ENCODE results near the gene RTTN.

DNA sequence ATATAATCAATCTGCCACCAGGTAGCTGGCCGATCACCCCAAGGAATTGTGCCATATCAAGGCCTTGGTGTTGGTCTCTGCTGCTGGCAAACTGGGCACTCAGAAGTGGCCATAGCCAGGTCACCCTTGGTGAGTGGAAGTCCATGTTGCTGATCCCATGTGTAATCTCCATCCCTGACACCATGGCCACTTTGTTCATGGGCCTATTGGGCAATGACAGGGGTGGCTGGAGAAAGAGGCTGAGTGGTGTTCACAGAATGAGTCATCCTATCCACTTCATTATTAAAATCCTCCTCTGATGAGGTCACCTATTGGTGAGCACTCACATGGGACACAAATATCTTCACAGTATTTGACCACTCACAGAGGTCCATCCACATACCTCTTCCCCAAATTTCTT, 231.1 kb downstream of the RTTN start:
- TF ChIP-seq, protein P1, sequence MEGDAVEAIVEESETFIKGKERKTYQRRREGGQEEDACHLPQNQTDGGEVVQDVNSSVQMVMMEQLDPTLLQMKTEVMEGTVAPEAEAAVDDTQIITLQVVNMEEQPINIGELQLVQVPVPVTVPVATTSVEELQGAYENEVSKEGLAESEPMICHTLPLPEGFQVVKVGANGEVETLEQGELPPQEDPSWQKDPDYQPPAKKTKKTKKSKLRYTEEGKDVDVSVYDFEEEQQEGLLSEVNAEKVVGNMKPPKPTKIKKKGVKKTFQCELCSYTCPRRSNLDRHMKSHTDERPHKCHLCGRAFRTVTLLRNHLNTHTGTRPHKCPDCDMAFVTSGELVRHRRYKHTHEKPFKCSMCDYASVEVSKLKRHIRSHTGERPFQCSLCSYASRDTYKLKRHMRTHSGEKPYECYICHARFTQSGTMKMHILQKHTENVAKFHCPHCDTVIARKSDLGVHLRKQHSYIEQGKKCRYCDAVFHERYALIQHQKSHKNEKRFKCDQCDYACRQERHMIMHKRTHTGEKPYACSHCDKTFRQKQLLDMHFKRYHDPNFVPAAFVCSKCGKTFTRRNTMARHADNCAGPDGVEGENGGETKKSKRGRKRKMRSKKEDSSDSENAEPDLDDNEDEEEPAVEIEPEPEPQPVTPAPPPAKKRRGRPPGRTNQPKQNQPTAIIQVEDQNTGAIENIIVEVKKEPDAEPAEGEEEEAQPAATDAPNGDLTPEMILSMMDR (IDR thresholded peaks at IDR 0.05), result no peak
- TF ChIP-seq, protein P2, sequence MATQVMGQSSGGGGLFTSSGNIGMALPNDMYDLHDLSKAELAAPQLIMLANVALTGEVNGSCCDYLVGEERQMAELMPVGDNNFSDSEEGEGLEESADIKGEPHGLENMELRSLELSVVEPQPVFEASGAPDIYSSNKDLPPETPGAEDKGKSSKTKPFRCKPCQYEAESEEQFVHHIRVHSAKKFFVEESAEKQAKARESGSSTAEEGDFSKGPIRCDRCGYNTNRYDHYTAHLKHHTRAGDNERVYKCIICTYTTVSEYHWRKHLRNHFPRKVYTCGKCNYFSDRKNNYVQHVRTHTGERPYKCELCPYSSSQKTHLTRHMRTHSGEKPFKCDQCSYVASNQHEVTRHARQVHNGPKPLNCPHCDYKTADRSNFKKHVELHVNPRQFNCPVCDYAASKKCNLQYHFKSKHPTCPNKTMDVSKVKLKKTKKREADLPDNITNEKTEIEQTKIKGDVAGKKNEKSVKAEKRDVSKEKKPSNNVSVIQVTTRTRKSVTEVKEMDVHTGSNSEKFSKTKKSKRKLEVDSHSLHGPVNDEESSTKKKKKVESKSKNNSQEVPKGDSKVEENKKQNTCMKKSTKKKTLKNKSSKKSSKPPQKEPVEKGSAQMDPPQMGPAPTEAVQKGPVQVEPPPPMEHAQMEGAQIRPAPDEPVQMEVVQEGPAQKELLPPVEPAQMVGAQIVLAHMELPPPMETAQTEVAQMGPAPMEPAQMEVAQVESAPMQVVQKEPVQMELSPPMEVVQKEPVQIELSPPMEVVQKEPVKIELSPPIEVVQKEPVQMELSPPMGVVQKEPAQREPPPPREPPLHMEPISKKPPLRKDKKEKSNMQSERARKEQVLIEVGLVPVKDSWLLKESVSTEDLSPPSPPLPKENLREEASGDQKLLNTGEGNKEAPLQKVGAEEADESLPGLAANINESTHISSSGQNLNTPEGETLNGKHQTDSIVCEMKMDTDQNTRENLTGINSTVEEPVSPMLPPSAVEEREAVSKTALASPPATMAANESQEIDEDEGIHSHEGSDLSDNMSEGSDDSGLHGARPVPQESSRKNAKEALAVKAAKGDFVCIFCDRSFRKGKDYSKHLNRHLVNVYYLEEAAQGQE (IDR thresholded peaks at IDR 0.05; ENCODE audit: insufficient read depth in 1 of 2, low read depth in 2 of 2, low read length in 1 of 2), result no peak
- TF ChIP-seq POLR2AphosphoS5 (IDR thresholded peaks at IDR 0.05; ENCODE audit: low read depth, low read length), result no peak
- no peak for TF ChIP-seq TCF7L2 (IDR thresholded peaks at IDR 0.05; ENCODE audit: low read depth, low read length)
- TF ChIP-seq SIN3A (IDR thresholded peaks at IDR 0.05; ENCODE audit: borderline replicate concordance, insufficient read depth, low read depth, low read length), result no peak
